Embryonic facial prominence (tissue), 1 donor: Measurements from ENCODE around the gene CEBPB.
A peak's percentile ranks its signal among the peaks of the same experiment; 100 is the strongest.
"Not testable (repeated sequence)": the region's sequence is repeated elsewhere in the genome, so short reads cannot be mapped to it uniquely, and the experiment has no call there.

Experiments used
- DNase-seq: peaks from one replicate; pipeline ENCODE4 v3.0.0-alpha.2; 2016; ENCODE audit errors: extremely low spot score

Gene CEBPB

DNA sequence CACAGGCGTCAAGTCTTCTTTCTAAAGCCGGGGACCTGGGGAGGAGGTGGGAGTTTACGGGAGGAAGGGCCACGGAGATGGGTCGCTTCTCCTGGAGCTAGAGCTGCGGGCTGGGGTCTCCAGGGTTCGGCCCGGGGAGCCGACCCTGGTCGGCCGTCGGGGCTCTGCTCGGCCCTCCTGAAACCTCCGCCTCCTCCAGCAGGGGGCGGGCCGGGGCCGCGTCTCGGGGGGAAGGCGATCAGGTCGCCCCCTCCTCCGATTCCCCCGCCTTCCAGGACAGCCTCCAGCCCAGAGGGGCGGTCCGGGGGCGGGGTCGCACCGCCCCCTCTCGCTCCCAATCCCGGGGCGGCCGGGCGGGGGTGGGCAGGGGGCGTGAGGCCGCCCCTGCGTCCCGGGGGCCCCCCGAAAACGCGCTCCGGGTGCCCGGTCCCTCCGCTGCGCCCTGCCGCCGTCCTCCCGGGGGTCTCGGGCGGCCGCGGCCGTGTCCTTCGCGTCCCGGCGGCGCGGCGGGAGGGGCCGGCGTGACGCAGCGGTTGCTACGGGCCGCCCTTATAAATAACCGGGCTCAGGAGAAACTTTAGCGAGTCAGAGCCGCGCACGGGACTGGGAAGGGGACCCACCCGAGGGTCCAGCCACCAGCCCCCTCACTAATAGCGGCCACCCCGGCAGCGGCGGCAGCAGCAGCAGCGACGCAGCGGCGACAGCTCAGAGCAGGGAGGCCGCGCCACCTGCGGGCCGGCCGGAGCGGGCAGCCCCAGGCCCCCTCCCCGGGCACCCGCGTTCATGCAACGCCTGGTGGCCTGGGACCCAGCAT lies at the start of gene CEBPB:
Gene CEBPB (plus strand): TSS at position 580 of the 814 bp plus-strand sequence. CDS start 204 bp downstream, at position 784.
- DNase-seq: peak; percentile 81

DNA sequence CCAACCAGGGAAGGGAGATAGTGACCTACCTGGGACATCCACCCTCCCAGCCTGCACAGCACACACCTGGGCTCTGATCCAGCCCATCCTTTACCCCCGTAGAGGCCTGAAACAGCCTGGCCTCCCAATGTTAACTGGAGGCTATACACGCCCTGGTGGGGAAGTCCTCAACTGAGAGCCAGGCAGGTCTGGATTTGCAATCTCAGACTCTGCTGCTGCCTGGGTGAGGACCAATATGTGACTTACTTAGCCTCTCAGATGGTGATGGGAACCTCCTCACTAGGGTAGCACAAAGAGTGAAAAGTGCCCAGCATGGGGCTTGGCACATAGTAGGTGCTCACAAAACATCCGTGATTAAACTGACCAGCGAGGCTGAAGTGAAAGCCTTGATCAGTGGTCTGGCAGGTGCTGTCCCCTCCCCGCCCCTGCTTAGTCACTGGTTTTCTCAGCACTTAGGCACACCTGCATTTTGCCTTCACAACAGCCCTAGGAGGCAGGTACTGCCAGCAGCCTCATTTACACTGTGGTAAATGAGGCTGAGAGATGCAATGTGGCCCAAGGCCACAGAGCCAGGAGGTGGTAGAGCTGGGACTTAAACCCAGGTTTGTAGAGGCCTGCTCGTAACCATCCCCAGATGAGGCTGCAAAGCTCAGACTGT lies 49.5 kb upstream of the CEBPB start:
- DNase-seq: no peak

DNA sequence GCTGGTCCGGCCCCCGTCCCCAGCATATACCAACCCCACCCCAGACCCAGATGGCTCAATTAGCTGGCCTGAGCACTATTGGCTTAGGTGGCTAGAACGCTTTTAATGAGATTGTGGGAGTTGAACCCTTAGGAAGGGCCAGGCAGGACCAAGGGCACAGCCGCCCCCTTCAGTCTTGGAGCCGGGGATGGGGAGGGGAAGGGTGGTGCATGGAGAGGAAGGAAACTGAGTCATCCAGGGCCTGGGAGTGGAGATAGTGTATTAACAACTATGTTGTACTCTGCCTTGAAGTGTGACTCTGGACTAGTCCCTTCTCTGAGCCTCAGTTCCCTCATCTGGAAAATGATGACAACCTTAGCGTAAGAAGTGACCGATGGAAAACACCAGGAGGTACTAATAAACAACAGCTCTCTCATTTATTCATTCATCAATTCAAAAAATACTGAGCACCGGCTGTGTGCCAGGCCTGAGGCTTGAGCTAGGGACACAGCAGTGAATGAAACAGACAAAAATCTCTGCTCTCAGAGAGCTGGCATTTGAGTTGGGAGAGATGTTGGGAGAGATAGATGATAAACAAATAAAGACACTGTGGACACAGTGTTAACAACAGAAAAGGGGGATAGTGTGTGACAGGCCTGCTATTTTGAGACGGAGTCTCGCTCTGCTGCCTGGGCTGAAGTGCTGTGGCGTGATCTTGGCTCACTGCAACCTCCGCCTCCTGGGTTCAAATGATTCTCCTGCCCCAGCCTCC lies 48.6 kb upstream of the CEBPB start:
- no peak for DNase-seq

DNA sequence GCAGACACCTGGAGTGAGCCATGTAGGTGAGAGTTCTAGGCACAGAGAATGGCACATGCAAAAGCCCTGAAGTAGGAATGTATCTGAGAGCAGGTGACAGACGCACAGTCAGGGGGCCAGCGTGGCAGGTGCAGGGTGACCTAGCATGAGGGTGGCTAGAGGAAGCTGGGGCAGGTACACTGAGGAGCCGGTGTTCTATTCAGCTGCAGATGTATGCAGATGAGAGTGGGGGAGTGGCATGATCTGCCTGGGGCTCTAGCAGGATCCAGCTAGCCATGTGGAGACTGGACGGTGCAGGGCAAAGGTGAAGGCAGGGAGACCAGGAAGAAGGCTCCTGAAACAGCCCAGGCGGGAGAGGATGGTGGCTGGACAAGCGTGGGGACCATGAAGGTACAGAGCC lies 47.8 kb upstream of the CEBPB start:
- no peak for DNase-seq

DNA sequence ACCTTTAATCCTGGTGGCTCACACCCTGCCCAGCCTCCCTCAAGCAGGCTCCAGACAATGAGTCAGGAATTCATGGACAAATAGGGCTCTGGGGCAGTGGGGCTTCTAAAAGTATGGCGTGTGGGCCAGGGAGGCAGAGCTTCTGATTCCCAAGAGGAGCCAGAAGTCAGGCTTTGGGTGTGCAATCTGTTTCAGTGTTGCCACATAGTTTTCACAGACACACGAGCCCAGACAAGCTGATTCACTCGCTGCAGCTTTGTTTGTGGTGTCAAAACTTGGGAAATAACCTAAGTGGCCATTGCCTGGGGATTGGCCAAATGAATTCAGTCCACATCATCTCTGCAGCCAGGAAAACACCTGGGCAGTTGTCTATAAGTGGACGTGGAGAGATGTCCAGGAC lies 46.3 kb upstream of the CEBPB start:
- no peak for DNase-seq

DNA sequence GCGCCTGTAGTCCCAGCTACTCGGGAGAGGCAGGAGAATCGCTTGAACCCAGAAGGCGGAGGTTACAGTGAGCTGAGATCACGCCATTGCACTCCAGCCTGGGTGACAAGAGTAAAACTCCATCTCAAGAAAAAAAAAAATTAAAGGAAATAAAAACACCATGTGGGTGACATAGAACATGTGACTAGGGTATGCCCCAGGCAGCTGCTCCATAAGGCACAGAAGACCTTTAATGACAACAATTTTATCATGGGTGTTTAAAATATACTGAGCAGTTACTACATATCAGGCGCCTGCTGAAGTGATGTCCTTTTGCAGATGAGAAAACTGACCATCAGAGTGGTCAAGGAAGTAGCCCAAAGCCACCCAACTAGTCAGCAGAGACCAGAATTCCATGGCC lies 45.1 kb upstream of the CEBPB start:
- DNase-seq: no peak

DNA sequence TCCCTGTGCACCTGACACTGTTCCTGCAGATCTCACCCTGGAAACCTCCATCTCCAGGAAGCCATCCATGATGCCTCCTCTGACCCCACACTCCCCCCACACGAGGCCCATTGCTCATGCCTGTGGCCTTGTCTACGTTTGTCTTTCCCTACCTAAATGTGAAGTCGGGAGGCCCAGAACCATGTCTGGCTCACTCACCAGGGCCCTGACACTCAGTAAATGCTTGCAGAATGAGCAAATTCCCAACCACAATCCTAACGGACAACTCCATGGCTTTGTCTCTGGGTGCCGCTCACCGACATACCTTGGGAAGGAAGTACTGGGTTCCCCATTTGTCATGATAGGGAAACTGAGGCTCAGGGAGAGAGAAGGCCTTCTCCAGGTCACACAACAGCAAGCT lies 44.4 kb upstream of the CEBPB start:
- no peak for DNase-seq

DNA sequence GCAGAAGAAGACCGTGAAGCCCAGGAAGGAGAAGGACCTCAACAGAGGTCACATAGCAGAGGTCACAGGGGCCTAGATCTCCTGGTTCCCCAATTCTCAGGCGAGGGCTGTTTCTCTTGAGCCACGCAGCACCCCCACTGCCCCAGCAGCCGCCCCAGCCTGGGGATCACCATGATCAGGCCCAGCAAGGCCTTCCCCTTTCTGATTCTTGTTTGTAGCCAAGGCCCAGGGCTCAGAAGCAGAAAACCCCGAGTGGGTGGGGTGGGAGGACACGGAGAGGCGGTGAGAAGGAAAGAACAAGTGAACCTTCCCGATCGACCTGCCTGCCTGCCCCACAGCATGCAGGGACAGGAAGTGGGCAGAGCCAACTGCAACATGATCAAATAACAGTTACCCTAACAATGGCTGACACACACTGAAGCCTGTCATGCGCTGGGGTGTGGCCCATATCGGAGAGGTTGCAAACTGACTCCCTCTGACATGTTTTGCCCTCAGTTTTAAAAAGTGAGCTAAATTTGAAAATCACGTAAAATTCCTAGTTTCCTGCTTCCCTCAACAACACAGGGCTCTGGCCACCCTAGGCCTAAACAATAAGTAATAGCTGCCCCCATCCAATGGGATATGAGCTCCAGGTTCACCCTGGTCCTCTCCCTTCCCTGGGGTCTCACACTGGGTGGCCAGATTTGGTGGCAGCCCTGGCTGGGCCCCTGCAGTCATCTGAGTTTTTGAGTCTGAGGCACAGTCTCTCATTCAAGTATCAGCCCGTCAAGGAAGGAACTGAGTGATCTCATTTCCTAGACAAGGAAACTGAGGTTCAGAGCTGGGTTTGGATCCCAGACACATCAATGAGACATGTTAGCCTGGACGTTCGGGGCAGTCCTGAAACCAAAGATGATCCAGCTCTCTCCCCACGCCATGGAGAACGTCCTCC lies 43.6 kb upstream of the CEBPB start:
- DNase-seq: no peak

DNA sequence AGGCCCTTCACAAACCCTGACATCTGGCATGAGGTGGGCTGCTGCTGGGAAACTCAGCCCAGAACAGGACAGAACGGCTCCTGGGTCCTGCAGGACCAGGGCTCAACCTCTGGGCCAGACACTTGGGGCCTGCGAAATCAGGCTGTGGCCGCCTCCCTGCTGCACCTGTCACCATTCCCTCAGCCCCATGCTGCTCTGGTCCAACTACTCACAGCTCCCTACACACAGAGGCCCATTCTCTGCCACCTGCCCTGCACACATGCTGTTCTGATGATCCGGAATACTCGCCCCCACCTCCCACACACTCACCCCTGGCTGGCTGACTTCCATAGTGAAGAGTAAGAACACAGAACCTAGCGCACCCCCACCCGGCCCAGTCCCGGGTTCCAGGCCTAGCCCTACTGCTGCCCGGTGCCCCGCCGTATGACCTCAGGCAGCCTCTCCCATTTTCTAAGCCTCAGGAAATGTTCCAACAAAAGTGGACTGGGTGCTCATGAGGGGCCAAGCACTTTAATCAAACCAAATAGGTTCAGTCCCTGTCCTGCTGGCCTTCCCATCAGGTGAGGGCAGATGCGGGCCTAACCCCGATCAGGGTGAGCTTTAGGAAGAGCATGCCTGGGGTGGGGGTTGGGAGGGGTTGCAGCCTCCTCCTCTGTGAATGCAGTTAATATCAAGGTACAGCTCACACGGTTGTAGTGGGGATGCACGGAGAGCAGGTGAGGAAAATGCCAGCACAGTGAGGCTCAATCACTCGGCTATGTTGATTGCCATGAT lies 41.0 kb upstream of the CEBPB start:
- DNase-seq: no peak

DNA sequence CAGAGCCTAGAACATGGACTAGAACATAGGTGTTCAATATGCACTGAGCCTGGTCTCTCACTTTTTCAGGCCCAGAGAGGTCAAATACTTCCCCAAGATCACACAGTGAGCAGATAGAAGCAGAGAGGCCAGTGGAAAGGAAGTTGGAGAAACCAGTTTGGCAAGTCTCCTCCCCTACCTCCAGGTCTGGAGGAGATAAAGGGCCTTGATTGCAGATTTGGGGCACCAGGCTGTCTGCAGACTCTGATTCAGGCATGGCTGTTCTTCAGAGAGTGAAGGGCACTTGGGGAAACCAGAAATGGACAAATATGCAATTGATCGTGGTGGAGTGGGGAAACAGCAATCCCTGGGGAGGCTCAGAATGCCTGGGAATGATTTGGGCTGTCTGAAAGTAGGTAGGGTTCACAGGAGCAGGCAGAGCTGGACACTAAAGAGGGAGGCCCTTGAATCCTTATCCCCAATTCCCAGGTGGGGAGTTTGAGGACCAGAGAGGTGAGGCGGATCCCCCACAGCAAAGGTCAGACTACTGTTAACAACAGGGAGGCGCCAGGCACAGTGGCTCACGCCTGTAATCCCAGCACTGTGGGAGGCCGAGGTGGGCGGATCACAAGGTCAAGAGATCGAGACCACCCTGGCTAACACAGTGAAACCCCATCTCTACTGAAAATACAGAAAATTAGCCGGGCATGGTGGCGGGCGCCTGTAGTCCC lies 39.4 kb upstream of the CEBPB start:
- no peak for DNase-seq

DNA sequence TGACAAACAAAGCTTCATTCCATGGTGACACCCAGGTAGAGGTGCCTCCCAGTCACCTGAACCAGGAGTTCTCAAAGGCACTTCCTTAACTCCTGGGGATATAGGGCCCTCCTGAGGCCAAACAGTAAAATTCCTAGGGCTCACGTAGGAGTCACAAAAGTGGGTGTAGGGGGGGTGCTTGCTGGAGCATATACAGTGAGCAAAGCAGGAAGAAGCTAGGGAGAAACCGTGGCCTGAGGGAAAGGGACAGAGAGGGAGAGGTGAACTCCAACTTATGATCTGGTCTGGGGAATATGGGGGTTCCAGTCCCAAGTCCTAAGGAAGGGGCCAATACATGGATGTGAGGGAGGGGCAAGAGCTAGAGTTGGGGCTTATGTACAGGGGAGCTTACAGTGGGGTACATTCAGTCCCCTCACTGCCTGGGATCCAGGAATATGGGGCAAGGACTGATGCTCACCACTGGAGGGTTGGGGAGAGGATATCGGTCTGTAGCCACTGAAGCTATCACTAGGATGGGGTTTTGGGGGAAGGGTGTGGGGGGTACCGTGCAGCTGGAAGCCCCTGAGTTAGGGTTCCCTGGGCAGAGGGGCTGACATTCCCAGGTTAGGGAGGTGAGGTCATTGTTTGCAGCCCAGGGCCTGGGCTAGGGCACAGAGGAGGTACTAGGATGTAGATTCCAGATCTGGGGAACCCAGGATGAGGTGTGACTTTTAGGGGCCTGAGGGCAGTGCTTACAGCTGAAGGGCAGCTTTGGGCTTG lies 38.1 kb upstream of the CEBPB start:
- no peak for DNase-seq

DNA sequence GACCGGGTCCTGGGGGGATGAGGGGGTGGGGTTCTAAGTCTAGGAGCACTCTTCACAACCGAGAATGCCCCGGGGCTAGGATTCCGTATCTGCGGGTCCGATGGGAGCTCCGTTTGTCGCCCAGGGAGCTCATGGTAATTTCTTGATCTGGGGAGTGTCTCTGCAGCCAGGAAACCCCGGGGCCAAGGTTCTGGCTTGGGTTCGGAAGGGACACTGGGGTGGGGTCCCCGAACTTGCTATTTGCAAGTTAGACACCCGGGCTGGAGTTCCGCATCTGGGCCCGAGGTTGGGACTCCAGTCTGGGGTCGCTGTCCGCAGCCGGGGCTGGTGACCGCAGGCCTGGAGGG lies 37.5 kb upstream of the CEBPB start:
- no peak for DNase-seq

DNA sequence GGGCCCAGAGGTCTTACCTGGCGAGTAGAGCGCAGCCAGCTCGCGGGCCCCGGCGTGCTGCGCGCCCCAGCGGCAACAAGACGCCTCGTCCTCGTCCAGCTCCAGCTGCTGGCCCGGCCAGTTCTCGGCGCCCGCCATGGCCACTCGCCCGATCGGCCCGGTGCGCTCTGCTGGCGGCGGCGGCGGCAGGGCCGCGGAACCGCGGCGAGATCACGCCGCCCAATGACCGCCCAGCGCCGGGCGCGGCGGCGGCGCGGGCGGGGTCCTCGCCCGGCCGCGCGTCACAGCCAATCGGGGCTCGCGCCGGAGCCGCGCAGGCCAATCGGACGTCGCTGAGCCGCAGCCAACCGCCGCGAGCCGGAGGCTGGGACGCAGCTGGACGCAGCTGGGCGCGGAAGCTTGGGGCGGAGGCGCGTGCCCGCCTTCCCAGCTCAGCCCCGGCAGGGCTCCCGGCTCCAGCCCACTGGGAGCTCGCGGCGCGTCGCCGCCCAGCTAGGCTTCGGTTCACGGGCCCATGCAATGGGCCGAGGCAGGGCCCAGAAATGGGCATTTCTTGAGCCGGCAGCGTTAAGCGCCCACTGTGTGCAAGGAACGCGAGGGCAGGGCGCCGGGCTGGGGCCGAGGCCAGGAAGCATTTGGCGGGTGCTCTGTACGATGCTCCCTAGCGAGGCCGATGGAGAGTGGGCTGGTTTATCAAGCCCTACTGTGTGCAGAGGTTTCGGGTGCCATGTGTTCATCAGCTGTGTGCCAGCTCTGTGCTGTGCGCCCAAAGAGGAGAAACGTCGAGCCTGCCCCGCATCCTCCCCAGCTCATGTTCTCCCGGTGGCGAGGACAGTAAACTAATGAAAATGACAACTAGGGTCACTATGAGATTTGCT lies 36.9 kb upstream of the CEBPB start, which contains the start of gene PEDS1:
Gene PEDS1 (minus strand): TSS at position 224 of the 878 bp plus-strand sequence. CDS start 86 bp downstream, at position 138.
- peak; percentile 82 for DNase-seq

DNA sequence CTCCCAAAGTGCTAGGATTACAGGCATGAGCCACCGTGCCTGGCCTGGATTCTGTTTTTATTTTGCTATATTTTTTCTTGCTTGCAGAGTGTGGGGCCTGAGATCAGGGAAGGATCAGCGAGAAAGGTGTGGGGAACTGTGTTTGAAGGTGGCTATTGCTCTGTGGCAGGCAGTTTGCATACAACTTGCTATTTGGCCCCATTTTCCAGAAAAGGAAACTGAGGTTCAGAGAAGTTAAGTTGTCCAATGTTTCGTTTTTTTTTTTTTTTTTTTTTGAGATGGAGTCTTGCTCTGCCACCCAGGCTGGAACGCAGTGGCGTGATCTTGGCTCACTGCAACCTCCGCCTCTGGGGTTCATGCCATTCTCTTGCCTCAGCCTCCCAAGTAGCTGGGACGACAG lies 29.1 kb upstream of the CEBPB start:
- DNase-seq: not testable (repeated sequence)

DNA sequence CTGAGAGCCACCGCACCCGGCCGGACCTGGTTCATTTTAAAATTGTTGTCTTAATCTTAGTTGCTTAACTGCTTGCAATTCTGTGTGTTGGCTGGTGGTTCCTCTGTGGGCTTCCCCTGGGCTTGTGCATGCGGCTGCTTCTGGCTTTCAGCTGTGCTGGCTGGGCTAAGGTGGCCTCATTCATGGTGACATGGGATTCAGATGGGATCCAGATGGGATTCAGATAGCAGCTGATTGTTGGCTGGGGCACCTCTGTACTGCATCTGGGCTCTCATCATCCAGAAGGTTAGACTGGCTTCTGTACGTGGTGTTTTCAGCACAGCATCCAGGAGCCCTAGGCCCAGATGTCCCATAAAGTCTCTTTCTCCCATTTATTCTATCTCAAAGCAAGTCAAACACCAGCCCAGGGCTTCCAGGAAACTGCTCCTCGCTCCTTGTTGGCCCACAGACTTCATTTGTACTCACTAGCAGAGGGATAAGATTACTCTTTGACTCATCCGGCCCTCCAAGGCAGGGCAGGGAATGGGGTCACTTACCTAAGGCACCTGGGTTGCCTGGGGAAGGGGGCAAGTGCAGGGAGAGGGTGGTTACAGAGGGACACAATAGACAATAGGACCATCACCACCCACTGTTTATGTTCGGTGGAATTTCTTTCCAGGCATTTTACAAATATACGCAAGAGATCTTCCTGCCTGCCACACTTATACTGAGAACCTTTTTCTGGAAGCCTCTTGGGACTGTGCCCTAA lies 26.9 kb upstream of the CEBPB start:
- DNase-seq: no peak

DNA sequence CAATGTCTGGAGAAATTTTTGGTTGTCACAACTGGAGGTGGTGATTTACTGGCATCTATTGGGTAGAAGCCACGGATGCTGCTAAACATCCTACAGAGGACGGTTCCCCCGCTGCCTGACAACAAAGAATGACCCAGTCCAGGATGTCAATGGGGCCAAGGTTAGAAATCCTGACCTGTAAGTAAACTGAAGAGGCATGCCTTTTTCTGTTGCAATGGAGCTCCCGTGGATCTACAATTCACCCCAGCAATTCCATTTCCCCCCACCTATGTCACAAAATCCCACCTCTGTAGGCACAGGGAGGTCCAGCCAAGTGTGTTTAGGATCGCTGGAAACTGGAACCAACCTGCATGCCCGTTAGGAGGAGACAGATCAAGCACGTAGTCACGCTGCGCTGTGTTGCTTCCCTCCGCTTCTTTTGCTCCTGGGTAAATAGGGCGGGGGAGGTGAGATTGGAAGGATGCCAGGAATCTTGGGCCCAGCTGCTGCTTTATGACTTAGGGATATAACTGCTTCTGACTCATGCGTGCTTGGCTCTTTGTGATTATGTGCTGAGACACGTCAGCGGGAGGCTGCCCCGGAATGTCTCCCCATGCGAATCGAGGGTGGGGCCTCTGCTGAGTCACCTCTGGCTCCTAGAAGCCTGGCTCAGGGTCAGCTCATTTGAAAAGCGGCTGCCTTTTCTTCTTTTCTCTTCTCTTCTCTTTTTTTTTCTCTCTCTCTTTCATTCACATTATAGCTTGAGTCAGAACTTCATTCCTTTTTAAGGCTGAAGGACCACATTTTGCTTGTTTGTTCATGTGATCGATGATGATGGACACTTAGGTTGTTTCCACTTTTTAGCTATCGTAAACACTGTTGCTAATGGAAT lies 24.7 kb upstream of the CEBPB start:
- peak; percentile 96 for DNase-seq
